H9 (cell line): ENCODE measurements around the gene ATP8A2. TPM values are rescaled to one million over a fixed set of nuclear protein-coding genes. Genes with fewer than 3 reads are reported as not detected.

ENCODE experiments used
- DNase-seq: peaks from one replicate; pipeline ENCODE4 v3.0.0-alpha.2; 2017
- H2AFZ ChIP-seq: one replicate; pipeline ENCODE4 v1.6.1; 2013; ENCODE audit warnings: mild to moderate bottlenecking, low read length, control low read depth, moderate library complexity
- H2AK5ac ChIP-seq: 2 replicates; pipeline ENCODE4 v1.6.1; 2013; ENCODE audit warnings: low read length, control low read depth, mixed read lengths; ENCODE audit not compliant: insufficient read length
- H2BK120ac ChIP-seq: one replicate; pipeline ENCODE4 v1.6.1; 2013; ENCODE audit warnings: low read depth, mild to moderate bottlenecking, low read length, control low read depth, inconsistent platforms; ENCODE audit not compliant: poor library complexity, severe bottlenecking
- H2BK12ac ChIP-seq: 2 replicates; pipeline ENCODE4 v1.6.1; 2013; ENCODE audit warnings: low read length, control low read depth, mixed read lengths, low read depth; ENCODE audit not compliant: insufficient read length
- H2BK15ac ChIP-seq: 2 replicates; pipeline ENCODE4 v1.6.1; 2013; ENCODE audit warnings: low read depth, low read length, control low read depth
- H2BK20ac ChIP-seq: one replicate; pipeline ENCODE4 v1.6.1; 2013; ENCODE audit warnings: low read depth, mild to moderate bottlenecking, low read length, control low read depth, inconsistent platforms; ENCODE audit not compliant: poor library complexity, severe bottlenecking
- H2BK5ac ChIP-seq: 2 replicates; pipeline ENCODE4 v1.6.1; 2013; ENCODE audit warnings: low read length, control low read depth, mixed read lengths; ENCODE audit not compliant: insufficient read length
- H3K14ac ChIP-seq: 2 replicates; pipeline ENCODE4 v1.6.1; 2013; ENCODE audit warnings: low read length, control low read depth; ENCODE audit not compliant: insufficient read depth
- H3K18ac ChIP-seq: 2 replicates; pipeline ENCODE4 v1.6.1; 2013; ENCODE audit warnings: low read depth, mild to moderate bottlenecking, mixed read lengths, low read length, control low read depth; ENCODE audit not compliant: insufficient read length
- H3K23ac ChIP-seq: 2 replicates; pipeline ENCODE4 v1.6.1; 2013; ENCODE audit warnings: low read length, control low read depth, mixed read lengths, low read depth; ENCODE audit not compliant: insufficient read length
- H3K23me2 ChIP-seq: 2 replicates; pipeline ENCODE4 v1.6.1; 2013; ENCODE audit warnings: low read depth, mild to moderate bottlenecking, mixed read lengths, low read length, control low read depth; ENCODE audit not compliant: insufficient read length, poor library complexity, severe bottlenecking
- H3K27ac ChIP-seq: 2 replicates; pipeline ENCODE4 v1.5.1; 2013; ENCODE audit warnings: low read length, control low read depth, mixed read lengths, low read depth; ENCODE audit not compliant: insufficient read length
- H3K27me3 ChIP-seq: 2 replicates; pipeline ENCODE4 v1.6.1; 2013; ENCODE audit warnings: low read length, control low read depth, inconsistent platforms; ENCODE audit not compliant: insufficient read depth
- H3K4ac ChIP-seq: 2 replicates; pipeline ENCODE4 v1.6.1; 2013; ENCODE audit warnings: low read depth, mild to moderate bottlenecking, control low read depth, inconsistent platforms, low read length, moderate library complexity
- H3K4me1 ChIP-seq: 2 replicates; pipeline ENCODE4 v1.6.1; 2013; ENCODE audit warnings: low read length, control low read depth, inconsistent platforms; ENCODE audit not compliant: insufficient read depth
- H3K4me2 ChIP-seq: 2 replicates; pipeline ENCODE4 v1.6.1; 2013; ENCODE audit warnings: low read length, control low read depth, mixed read lengths; ENCODE audit not compliant: insufficient read length, insufficient read depth
- H3K56ac ChIP-seq: 2 replicates; pipeline ENCODE4 v1.6.1; 2013; ENCODE audit warnings: low read depth, mild to moderate bottlenecking, mixed read lengths, low read length, control low read depth; ENCODE audit not compliant: insufficient read length
- H3K79me1 ChIP-seq: 2 replicates; pipeline ENCODE4 v1.6.1; 2013; ENCODE audit warnings: low read depth, mild to moderate bottlenecking, moderate library complexity, low read length, control low read depth, inconsistent platforms; ENCODE audit not compliant: insufficient read depth, poor library complexity, severe bottlenecking
- H3K79me2 ChIP-seq: 2 replicates; pipeline ENCODE4 v1.6.1; 2013; ENCODE audit warnings: low read length, control low read depth, inconsistent platforms; ENCODE audit not compliant: insufficient read depth
- H3K9ac ChIP-seq: 2 replicates; pipeline ENCODE4 v1.6.1; 2013; ENCODE audit warnings: low read length, control low read depth, mixed read lengths; ENCODE audit not compliant: insufficient read length; ENCODE audit errors: extremely low read depth
- H3K9me3 ChIP-seq: one replicate; pipeline ENCODE4 v1.6.1; 2013; ENCODE audit warnings: low read depth, low read length, inconsistent platforms; ENCODE audit not compliant: control insufficient read depth
- H3T11ph ChIP-seq: one replicate; pipeline ENCODE4 v1.6.1; 2013; ENCODE audit warnings: mild to moderate bottlenecking, low read length, control low read depth, inconsistent platforms
- H4K20me1 ChIP-seq: one replicate; pipeline ENCODE4 v1.6.1; 2013; ENCODE audit not compliant: control insufficient read depth, insufficient read length, insufficient read depth
- H4K5ac ChIP-seq: 2 replicates; pipeline ENCODE4 v1.6.1; 2013; ENCODE audit warnings: low read depth, mild to moderate bottlenecking, mixed read lengths, low read length, control low read depth; ENCODE audit not compliant: insufficient read length
- H4K8ac ChIP-seq: replicated peaks from 2 replicates; pipeline ENCODE4 v1.6.1; 2013; ENCODE audit warnings: low read length, control low read depth, mixed read lengths, low read depth; ENCODE audit not compliant: insufficient read length
- H4K91ac ChIP-seq: 2 replicates; pipeline ENCODE4 v1.6.1; 2013; ENCODE audit warnings: low read depth, mild to moderate bottlenecking, moderate library complexity, mixed read lengths, low read length, control low read depth; ENCODE audit not compliant: insufficient read length
- H3K27ac Mint-ChIP-seq, 3 experiments: 2 replicates in 2 of 3; 3 replicates in 1 of 3; pipeline ENCODE4 v1.8.0; 2020 to 2021; ENCODE audit warnings: mixed read lengths in 3 of 3, mild to moderate bottlenecking in 1 of 3, moderate library complexity in 1 of 3
- H3K27me3 Mint-ChIP-seq: 2 replicates; pipeline ENCODE4 v1.8.0; 2021; ENCODE audit warnings: low read depth, mild to moderate bottlenecking, moderate library complexity, mixed read lengths
- H3K36me3 Mint-ChIP-seq, 3 experiments: 2 replicates in 2 of 3; 3 replicates in 1 of 3; pipeline ENCODE4 v1.8.0; 2020 to 2021; ENCODE audit warnings: low read depth in 3 of 3, mixed read lengths in 3 of 3; ENCODE audit not compliant: insufficient read depth in 1 of 3
- H3K4me1 Mint-ChIP-seq, 2 experiments: 2 replicates each; pipeline ENCODE4 v1.8.0; 2020; ENCODE audit warnings: mixed read lengths in 2 of 2
- H3K4me3 Mint-ChIP-seq, 2 experiments: 2 replicates in 1 of 2; 3 replicates in 1 of 2; pipeline ENCODE4 v1.8.0; 2020 to 2021; ENCODE audit warnings: mild to moderate bottlenecking in 2 of 2, mixed read lengths in 2 of 2, moderate library complexity in 1 of 2
- H3K9me3 Mint-ChIP-seq, 2 experiments: 2 replicates in 1 of 2; 3 replicates in 1 of 2; pipeline ENCODE4 v1.8.0; 2020; ENCODE audit warnings: mild to moderate bottlenecking in 2 of 2, mixed read lengths in 2 of 2, moderate library complexity in 1 of 2
- WGBS: extraction: QIAGEN DNeasy Blood & Tissue Kit; methylation state at CpG from one replicate; pipeline ENCODE4 v1.1.7; 2013; ENCODE audit warnings: missing lambda C conversion rate, low lambda C conversion rate, mixed read lengths; ENCODE audit not compliant: insufficient read length; ENCODE audit errors: extremely low coverage; 5-methylcytosine and 5-hydroxymethylcytosine counted together
- total RNA-seq: library from RNA; stranded (reverse); gene quantifications from 2 replicates; pipeline ENCODE4 v1.2.1, GENCODE V29; 2021
- TF ChIP-seq, protein P1 (sequence below): fragments of 200-600 bp; sonication (generic); conservative IDR thresholded peaks from 3 replicates; pipeline ENCODE4 v1.8.0; 2021; ENCODE audit warnings: antibody characterized with exemption, mild to moderate bottlenecking

Gene ATP8A2
- total RNA-seq, 1 experiment from 2014 or later, result 18.2 TPM

DNA sequence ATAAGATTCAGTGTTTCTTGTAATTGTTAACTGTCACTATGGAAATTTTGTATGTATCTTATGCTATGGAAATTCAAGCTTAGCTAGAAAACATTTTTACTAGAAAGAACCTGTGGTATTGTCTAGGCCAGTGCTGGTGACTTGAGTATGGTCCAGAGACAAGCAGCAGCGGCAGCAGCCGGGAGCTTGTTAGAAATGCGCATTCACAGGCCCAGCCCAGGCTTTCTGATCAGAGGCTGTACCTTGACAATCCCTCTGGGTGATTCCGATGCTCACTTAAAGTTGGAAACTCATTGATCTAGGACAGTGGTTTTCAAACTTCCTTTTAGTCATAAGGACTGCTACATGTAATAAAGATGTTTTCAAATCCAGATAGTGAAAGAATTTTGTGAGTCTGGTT, 392.6 kb downstream of the ATP8A2 start:
- Histone ChIP-seq H4K5ac (no peak overlapping the region), H4K8ac (no peak overlapping the region), H3K4me1 (peaks cover 2% of the 10 kb centered on the region; the same call in 1 of the 2 replicates), H2AK5ac (no peak overlapping the region), H2AFZ (no peak overlapping the region), H2BK120ac (no peak overlapping the region), H3K14ac (no peak overlapping the region), H3K27me3 (no peaks in the 10 kb centered on the region), H3K79me2 (no peaks in the 10 kb centered on the region), H2BK15ac (no peak overlapping the region), H3K9ac (no peak overlapping the region), H3K27ac (no peak overlapping the region), H3K23ac (no peak overlapping the region), H2BK20ac (no peak overlapping the region), H3K18ac (no peak overlapping the region), H3K56ac (no peak overlapping the region), H2BK5ac (no peak overlapping the region), H3K4me2 (no peak overlapping the region), H3T11ph (no peak overlapping the region), H4K91ac (no peak overlapping the region), H3K79me1 (no peaks in the 10 kb centered on the region), H3K9me3 (no peaks in the 10 kb centered on the region), H4K20me1 (no peaks in the 10 kb centered on the region), H3K23me2 (no peaks in the 10 kb centered on the region), H3K4ac (no peak overlapping the region), H2BK12ac (no peak overlapping the region)
- H3K36me3 Mint-ChIP-seq, result peaks cover 0 to 5% (median 2%) of the 10 kb centered on the region in 3 experiments; a peak in 2 of 7 replicates
- no peak overlapping the region for H3K27ac Mint-ChIP-seq
- H3K27me3 Mint-ChIP-seq, result 0 out of 2 replicates have a peak, but pooled peaks cover 2% of the 10 kb centered on the region
- peaks cover 0 to 3% of the 10 kb centered on the region in 2 experiments; a peak in 2 of 5 replicates for H3K9me3 Mint-ChIP-seq
- peaks cover 20 to 21% of the 10 kb centered on the region in 2 experiments for H3K4me1 Mint-ChIP-seq
- TF ChIP-seq, protein P1, sequence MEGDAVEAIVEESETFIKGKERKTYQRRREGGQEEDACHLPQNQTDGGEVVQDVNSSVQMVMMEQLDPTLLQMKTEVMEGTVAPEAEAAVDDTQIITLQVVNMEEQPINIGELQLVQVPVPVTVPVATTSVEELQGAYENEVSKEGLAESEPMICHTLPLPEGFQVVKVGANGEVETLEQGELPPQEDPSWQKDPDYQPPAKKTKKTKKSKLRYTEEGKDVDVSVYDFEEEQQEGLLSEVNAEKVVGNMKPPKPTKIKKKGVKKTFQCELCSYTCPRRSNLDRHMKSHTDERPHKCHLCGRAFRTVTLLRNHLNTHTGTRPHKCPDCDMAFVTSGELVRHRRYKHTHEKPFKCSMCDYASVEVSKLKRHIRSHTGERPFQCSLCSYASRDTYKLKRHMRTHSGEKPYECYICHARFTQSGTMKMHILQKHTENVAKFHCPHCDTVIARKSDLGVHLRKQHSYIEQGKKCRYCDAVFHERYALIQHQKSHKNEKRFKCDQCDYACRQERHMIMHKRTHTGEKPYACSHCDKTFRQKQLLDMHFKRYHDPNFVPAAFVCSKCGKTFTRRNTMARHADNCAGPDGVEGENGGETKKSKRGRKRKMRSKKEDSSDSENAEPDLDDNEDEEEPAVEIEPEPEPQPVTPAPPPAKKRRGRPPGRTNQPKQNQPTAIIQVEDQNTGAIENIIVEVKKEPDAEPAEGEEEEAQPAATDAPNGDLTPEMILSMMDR, result no peak
- H3K4me3 Mint-ChIP-seq, result no peak overlapping the region
- DNase-seq, result no peak
- WGBS, result no CpG with 5 or more reads among the region's 4 CpGs
